LHCN-M2 (cell line): ENCODE results near the gene S100A4. TPM values are rescaled to one million over a fixed set of nuclear protein-coding genes. Genes with fewer than 3 reads are reported as not detected.

Experiments used
- DNase-seq: peaks from one replicate; pipeline ENCODE4 v3.0.0-alpha.2; 2012; ENCODE audit warnings: low read depth
- total RNA-seq: library from RNA; depleted of rRNA; stranded (reverse); fragments of >200 nt; gene quantifications from 2 replicates; pipeline ENCODE4 v1.2.3, GENCODE V29; 2014

Gene S100A4
- total RNA-seq, 1 experiment from 2014 or later, result 837 TPM

DNA sequence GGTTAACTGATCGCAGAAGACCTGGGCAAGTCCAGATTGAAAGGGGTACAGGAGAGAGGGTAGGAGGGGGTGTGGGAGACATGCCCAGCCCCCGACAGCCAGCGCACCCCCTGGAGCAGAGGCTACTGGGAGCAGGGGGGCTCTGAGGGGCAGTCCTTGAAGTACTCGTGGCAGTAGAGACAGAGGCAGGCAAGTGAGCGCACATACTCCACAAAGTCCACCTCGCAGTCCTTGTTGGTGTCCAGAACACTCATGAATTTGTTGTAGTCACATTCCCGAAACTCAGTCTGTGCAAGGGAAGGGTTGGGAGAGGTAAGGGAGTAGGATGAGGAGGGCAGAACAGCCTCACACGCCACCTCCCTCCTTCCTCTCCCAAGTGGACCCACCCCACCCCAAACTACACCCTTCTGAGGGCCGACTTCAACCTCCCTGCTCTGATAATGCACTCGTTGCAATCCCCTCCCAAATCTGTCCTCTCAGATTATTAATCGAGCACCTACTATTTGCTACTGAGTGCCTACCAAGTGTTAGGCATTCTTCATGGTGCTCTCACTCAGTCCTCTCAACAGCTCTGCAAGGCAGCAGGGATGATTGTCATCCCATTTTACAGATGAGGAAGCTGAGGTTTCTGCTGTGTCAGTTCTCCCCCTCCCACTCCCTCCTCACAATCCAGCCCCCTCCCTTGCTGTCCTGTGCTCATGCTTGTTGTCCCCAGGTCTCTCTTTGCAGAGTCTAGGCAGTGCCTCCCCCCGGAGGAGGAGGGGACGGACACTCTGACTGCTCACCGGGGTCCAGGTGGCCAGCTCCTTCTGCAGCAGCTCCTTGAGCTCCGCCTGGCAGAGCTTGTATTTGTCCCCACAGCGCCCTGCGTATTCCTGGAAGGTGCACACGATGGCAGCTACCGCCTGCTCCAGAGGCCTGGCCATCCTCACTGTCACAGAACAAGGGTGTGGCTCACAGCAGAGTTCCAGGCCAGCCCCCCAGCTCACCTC is 2.2 kb upstream of the S100A4 start:
- DNase-seq, result no peak

DNA sequence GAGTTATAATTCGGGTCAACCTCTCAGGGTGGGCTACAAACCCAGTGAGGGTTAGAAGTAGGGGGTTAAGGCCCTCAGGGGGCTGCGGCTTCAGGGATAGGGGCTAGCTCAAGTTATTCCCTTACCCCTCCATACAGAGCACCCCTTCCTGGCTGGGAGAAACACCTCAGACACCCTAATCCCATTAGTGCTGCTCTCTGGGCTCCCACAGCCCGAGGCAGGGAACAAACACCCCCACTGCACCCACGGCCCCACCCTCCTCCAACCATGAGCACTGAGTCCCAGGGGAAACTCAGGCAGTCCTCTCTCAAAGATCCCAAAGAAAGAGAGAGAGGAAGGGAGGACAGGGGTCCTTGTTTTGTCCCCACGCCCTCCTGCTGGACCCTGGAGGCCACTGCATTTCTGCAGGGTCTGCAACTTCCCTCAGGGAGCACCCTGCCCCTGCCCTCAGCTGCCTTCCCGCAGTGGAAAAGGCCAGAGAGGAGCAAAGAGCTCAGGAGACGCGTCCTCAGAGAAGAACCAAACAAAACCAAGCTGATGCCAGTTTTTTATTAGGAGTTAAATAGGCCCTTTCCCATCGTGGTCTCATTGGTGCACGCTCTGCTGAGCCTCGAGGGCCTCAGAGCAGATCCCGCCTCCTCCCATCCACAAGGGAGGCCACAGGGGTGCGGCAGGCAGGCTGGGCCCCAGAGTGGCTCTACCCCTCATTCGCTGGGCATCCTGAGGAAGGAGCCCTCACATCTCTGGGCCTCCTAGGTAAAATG is 1.4 kb upstream of the S100A4 start:
- DNase-seq, result no peak

DNA sequence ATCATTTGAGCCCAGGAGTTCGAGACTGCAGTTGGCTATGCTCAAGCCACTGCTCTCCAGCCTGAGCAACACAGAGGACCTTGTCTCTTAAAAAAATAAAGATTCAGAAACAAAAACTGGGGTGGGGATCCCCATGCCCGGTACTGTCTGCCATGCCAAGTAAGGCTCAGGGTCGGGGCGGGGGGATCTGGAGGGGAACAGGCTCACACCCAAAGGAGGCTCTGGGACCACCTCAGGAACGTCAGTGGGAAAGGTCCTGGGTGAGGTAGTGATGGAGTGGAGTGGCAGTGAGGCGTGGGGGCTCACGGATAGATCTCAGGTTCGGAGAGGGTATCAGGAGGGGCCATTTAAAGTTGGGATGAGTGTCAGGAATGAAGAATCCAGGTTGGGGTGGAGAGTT is 765 bp upstream of the S100A4 start:
- no peak for DNase-seq

DNA sequence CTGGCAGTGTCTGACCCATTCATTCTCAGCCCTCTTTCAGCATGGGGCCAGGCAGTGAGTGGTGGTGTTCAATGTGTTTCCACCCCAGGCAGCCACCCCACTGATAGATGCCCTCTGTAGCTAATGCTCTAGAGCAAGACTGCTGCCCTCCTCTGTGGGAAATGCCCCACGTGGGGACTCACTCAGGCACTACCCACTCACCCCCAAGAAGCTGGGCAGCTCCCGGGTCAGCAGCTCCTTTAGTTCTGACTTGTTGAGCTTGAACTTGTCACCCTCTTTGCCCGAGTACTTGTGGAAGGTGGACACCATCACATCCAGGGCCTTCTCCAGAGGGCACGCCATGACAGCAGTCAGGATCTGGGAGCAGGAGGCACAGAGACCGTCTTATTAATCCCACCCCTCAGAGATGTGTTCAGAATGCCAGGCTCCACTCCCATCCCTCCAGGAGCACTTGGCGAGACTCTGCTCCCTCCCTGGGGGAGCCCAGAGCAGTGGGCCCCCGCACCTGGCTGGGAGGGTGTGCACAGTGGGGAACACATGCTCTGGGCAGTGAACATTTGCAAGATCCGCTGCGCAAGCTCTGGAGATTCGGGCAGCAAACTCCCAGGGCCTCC is 1.0 kb downstream of the S100A4 start:
- no peak for DNase-seq

DNA sequence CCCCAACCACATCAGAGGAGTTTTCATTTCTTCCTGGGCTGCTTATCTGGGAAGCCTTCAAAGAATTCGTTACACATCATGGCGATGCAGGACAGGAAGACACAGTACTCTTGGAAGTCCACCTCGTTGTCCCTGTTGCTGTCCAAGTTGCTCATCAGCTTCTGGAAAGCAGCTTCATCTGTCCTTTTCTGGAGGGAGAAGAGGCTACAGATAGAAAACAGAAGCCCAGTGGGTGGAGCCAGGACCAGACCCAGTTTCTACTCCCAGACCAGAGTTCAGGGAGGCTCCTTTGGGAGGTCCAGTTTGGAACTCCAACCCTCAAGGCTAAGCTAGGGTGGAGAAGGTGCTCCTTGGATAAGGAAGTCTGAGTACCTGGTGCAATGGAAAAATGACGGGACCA is 1.9 kb downstream of the S100A4 start:
- DNase-seq, result no peak

DNA sequence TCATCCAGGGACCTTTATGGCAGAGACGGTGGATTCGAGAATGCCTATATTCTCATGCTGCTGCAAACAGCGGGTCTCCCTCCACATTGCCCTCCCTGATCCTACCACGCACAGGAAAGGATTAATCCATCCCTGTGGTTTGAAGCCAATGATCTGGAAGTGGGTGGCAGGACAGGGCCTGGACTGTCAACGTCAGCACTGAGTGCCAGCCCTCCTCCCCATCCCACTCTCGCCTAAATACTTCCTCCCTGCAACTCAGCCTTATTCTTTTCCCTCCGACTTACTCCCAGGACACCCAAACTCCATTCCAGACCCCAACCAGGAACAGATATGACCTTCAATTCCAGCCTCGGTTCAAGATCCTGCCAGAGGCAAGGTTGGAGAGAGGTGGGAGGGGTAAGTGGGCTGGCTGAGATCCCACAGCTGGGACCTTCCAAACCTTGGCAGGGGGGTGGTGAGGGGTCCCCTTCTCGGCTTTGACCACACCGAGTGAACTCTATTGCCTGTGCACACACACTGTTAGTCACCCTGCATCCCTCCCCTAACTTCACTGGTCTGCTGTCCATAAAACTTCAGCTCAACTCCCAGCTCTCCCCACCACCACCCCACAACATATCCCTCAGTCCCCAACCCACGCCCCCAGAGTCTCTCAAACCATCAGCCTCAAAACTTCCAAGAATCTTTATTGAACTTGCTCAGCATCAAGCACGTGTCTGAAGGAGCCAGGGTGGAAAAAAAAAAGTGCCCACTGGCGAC is 2.5 kb downstream of the S100A4 start:
- DNase-seq, result no peak

DNA sequence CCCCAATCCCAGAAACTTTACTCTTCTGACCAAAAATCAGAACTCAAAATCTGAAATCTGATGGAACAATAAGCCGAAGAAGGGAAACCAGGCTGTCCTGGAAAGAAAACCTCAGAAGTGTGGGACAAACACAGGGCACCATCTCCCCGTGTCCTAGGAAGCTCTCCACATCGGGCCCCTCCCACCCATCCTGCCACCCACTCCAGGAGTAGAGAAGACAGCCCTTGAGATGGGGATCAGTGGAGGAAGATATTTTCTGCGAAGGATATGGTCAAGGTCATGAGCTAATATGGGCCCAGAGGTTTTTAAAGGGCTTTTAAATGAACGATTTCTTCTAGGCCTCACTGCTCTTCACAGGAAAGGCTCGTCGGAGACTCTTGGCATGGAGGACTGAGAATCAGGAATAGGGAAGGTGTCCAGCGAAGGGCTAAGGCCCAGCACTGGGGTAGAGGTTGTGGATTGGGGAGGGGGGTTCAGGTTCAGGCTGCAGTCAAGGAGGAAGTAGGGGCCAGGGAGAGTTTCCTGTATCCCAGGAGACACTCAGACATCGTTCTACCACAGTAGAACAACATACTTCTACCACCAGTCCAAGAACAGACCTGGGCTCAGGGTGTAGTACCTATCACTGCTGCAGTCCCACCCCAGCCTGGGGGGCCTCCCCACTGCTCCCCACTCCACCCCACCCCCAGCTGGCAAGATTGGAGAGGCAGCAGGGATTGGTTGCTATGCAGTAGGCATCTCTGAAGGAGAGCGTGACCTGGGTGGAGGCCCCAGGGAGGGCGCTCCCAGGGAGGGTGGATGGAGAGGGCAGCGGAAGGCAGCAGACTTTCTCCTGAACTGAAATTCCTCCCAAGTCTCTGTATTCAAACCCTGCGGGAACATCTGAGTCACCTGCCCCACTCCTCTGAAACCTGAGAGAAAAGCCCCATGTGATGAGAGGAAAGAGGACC is 3.7 kb downstream of the S100A4 start:
- DNase-seq, result no peak

DNA sequence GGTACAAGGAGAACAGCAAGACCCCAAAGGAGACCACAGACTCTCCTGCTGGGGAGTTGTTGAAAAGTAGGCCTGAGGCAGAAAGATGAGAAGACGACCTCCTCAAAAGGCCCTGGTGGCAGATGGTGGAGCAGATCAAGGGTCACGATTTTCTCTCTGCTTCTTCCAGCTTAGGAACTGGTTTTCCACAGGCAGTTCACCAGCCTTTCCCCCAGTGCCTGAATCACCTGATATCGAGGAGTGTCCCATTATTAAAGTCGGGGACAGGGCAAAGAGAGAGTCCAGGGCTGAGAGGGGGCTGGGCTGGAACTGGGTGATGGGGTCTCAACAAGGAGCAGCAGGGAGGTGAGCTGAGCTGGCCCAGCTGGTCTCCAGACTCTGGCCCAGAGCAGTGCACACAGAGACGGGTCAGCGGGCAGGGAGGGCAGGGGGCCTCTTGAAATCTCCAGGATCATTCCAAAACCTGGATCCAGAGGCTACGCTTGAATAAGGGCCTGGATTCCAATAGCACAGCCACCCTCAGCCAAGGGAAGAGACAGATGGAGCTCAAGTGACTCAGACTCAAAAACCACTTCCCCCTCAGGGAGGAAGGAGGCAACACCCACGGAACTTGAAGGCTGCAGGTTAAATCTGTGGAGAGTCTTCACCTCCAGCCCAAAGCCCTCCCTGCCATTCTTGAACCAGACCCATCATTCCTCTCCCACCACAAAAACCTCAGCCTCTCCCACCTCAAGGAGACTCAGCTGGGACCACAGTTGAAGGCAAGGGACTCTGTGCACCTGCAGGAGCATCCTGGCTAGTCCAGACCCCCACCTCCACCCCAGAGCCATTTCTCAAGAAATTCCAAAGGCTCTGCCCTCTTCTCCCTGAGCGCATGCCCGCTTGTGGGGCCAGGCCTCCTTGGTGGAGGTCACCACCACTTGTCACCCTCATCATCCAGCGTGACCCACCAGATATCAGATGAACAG is 4.9 kb downstream of the S100A4 start, which contains the start of gene S100A5:
Gene S100A5, minus strand, starts transcription at position 541 of the 968 bp plus-strand sequence. CDS start 743 bp downstream, outside the sequence.
- DNase-seq, result peak; percentile 83

DNA sequence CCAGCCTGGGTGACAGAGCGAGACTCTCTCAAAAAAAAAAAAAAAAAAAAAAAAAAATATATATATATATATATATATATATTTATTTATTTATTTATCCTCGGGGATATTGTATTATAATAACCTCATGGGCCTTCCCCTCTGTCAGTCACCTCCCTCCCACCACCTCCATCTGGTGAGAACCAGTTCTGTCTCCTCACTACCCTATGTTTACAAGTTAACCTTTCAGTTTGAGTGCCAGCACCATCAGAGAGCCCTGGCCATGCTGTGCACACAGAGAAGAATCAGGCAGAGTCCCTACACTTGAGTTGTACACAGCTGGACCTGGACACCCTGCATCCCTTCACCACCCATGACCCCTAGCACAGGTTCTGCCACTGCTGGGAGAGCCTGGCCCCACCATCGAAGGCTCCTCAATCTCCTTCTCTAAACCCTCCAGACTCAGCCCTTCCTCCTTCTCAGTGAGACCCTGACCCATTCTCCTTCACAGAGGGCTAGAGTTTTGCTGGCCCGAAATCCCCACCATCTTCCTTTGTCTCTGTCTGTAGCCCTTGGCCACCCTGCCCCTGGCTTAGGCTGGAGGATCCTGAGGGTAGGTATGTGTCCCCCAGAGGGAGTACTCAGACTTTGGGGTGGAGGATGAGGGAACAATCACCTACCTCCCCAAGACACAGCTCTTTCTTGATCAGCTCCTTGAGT is 6.1 kb downstream of the S100A4 start:
- no peak for DNase-seq

DNA sequence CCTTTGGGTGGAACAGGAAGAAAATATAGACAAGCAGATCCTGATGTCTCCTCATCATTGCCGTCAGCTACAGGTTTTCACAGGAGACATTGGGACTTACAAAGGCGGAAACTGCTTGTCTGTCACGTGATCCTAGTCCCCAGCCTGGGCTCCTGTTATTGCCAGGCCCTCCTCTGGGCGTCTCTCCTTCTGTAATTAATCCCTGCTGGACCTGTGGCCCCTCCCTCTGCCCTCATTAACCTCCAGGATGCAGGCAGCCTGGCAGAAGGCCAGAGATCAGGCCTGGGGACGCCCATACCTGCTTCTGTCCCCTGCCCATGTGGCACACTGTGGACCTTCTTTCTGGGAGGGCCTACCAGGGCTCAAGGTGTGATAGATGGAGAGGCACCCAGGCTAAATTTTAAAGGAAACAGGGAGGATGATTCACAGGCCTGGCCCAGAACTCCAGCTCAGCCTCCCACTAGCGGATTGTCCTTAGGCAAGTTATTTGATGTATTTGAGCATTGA is 7.2 kb downstream of the S100A4 start:
- DNase-seq, result no peak

DNA sequence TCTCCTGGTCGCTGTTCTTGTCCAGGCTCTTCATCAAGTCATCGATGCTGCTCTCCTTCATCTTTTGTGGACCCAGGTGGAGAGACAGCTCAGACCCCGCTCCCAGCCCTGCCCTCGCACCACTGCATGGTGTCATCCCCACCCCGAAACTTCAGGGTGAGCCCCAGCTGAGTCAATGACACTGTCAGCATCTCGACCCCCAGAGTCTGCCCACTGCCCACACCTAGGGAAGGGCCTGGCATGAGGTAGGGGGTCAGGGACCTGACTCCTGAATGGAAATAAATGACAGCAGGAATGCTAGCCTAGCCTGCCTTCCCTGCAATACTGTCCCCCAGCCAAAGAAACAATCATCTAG is 8.3 kb downstream of the S100A4 start:
- DNase-seq, result no peak

DNA sequence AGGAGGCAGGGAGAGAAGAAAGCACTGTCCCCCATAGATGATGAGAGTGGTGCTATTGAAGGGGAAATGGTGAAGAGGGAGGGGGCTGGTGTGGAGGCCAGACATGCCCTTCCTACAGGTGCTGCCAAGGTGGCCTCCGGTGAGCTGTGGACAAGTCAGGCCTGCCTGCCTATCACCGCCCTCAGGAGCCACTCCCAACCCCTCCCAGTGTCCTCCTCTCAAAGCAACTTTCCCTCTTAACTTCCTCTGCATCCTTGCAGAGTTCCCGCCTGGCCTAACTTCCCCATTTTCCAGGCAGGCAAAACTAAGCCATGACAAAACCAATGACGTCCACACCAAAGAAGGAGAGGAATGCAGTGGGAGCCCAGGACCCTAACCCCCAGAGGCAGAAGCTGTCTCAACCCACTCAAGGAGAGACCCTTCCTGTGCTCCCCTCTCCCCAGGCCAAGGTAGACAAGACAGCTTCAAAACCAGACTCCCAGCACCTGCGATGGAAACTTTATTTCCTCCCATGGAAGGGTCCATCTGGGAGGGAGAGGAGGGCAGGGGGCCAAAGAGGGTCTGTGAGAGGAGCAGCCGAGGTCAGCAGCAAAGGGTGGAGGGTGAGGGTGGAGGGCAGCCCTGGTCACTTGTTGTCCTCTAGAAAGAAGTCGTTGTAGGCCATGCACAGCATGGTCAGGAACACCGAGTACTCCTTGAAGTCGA is 8.8 kb downstream of the S100A4 start:
- DNase-seq, result no peak

DNA sequence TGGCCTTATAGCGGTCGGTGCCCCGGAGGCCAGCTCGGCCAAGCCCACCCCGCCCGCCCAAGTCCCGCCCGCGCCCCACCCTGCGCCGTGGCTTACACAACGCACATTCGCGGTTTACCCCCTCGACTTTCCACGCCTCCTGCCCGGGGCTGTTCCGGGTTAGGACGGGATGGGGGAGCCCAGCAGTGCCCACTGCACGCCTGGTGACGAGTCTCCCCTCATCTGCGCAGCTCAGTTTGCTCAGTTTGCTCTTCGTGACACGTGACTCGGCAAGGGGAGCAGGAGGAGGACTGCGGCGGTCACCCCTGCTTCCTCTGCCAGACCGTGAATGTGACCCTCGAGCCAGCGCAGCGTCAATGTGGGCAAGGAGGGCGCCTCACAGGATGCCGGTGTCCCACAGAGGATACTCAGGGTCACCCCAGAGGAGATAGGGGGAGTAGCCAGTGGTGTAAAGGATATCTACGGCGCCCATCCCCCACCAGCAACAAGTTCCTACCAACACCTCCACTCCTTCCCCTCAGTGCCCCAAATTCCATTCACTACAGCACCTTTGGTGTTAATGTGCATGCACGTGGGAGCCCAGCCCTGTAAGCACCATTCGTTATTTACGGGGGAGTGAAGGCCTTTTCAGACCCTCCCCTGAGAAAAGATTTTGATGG is 9.5 kb downstream of the S100A4 start:
- peak; percentile 96 for DNase-seq

DNA sequence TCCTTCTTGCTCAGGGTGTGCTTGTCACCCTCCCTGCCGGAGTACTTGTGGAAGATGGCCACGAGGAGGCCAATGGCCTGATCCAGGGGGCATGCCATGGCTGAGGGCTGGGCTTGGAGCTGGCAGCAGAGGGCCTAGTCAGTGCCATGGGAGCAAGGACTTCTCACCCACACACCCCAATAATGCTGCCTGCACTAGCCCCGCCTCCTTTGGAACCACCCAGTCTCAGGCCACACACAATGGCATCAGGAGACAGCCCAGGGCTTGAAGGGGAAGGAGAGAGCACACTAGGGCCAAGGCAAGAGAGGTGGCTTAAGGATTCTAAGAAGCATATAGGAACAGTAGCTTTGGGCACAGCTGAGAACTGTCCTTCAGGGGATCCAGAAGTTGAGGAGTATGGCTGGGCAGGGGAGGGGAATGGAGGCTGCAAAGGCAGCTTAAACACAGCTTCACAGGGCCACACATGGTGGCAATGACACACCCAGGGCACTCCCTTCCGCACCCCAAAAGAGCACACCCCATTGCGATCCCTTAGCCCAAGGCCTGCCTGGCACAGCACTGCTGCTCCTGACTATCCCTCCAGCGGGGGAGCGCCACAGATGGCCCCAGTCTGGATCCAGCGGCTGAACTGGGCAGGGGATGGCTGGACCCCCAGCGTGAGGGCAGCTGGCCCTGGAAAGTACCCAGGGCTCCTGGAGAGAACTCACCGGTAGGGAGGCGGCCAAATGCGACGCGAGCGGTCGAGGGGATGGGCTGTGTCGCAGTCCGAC is 10.2 kb downstream of the S100A4 start, which contains the start of gene S100A6:
Gene S100A6, minus strand, starts transcription at position 750 of the 770 bp plus-strand sequence. Its CDS starts 652 bp downstream, at position 98.
- peak; percentile 79 for DNase-seq

DNA sequence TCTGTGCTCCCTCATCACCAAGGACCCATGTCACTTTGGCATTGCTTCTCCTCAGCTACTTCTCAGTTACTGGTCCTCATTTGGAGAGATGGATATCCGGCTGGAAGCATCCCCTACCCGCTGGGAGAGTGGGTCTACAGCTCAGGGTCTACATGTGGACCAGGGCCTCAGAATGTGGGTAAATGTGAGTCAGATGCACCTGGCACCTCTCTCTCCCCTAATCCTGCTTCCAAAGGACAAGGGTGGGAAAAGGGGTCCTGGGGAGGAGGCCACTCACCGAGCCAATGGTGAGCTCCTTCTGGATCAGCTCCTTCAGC is 10.7 kb downstream of the S100A4 start:
- no peak for DNase-seq

DNA sequence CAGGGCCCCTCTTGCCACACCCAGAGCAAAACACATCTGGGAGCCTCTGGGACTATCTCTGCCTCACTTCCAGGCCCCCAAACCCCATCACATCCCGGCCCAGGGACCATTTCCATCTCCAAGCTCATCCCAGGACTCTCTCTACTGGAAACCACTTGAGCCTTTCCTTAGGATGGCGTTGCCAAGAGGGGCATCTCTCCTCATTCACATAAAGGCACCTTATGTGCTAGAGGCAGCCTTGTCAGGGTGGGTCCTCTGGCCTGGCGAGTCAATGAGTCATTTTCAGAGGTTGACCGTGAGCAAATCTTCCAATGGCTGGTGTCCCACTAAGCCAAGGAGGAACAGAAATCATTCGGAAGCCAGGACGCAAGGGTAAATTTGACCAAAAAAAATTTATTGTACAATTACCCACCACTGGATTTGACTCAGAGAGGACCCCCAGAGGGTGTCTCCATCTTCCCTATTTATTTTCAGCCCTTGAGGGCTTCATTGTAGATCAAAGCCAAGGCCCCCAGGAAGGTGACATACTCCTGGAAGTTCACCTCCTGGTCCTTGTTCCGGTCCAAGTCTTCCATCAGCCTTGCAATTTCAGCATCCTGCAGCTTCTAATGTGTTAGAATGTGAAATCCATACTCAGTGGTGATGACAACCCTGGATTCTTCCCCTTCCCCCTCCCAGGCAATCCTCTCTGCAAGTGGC is 11.2 kb downstream of the S100A4 start:
- no peak for DNase-seq
